PC-3 (cell line): Measurements from ENCODE around the gene CNTN4. TPM values are rescaled to one million over a fixed set of nuclear protein-coding genes. Genes with fewer than 3 reads are reported as not detected.

Experiments used
- ATAC-seq: fragments of 200-7000 bp; cut with Tn5 transposase; 2 replicates; pipeline ENCODE4 v1.9.1; 2020; ENCODE audit warnings: mild to moderate bottlenecking, moderate library complexity
- BruUV-seq: library from RNA; stranded (reverse); fragments of 400-500 nt; replicated peaks from 2 replicates; lab custom pipeline; 2021; lab: Mats Ljungman, UMichigan
- CTCF ChIA-PET: fragments of 300-600 bp; sonication (Branson Sonifier 250); formaldehyde crosslinking; loops from one replicate; lab custom pipeline; 2022; ENCODE audit warnings: antibody characterized with exemption; lab: Charles Lee
- POLR2A ChIA-PET: fragments of 300-600 bp; sonication (Branson Sonifier 250); formaldehyde crosslinking; loops from one replicate; lab custom pipeline; 2022; ENCODE audit warnings: antibody characterized with exemption; ENCODE audit not compliant: unreplicated experiment; lab: Charles Lee
- DNase-seq: peaks from one replicate; pipeline ENCODE4 v3.0.0-alpha.2; 2015
- H2AFZ ChIP-seq: fragments of 300-600 bp; sonication (generic); 2 replicates; pipeline ENCODE4 v1.6.0; 2016; ENCODE audit warnings: antibody characterized with exemption, low read length
- H3F3A ChIP-seq: fragments of 300-600 bp; sonication (generic); one replicate; pipeline ENCODE4 v1.6.0; 2017; ENCODE audit warnings: antibody characterized with exemption, low read length, control low read depth, mild to moderate bottlenecking; ENCODE audit not compliant: unreplicated experiment
- H3K27ac ChIP-seq: fragments of 300-600 bp; sonication (generic); 2 replicates; pipeline ENCODE4 v1.5.1; 2016; ENCODE audit warnings: mild to moderate bottlenecking, low read length
- H3K27me3 ChIP-seq: fragments of 300-600 bp; sonication (generic); 2 replicates; pipeline ENCODE4 v1.6.1; 2016; ENCODE audit warnings: low read length, mixed read lengths
- H3K36me3 ChIP-seq: fragments of 300-600 bp; sonication (generic); 2 replicates; pipeline ENCODE4 v1.6.1; 2016; ENCODE audit warnings: low read depth, mixed run types, low read length, mixed read lengths
- H3K4me1 ChIP-seq: fragments of 300-600 bp; sonication (generic); 2 replicates; pipeline ENCODE4 v1.5.1; 2016; ENCODE audit warnings: low read length; ENCODE audit not compliant: insufficient read depth
- H3K4me2 ChIP-seq: fragments of 300-600 bp; sonication (generic); 2 replicates; pipeline ENCODE4 v1.6.0; 2016; ENCODE audit warnings: low read length
- H3K4me3 ChIP-seq: fragments of 300-600 bp; sonication (generic); 2 replicates; pipeline ENCODE4 v1.5.1; 2016; ENCODE audit warnings: mild to moderate bottlenecking, low read length, mixed read lengths
- H3K79me2 ChIP-seq: fragments of 300-600 bp; sonication (generic); 2 replicates; pipeline ENCODE4 v1.6.1; 2017; ENCODE audit warnings: low read length, mixed read lengths
- H3K9ac ChIP-seq: fragments of 300-600 bp; sonication (generic); 2 replicates; pipeline ENCODE4 v1.6.0; 2016; ENCODE audit warnings: mild to moderate bottlenecking, low read length
- H3K9me2 ChIP-seq: fragments of 300-600 bp; sonication (generic); replicated peaks from 2 replicates; pipeline ENCODE4 v1.6.1; 2016; ENCODE audit warnings: mixed run types, low read length, mixed read lengths
- H3K9me3 ChIP-seq: fragments of 300-600 bp; sonication (generic); 2 replicates; pipeline ENCODE4 v1.6.1; 2016; ENCODE audit warnings: low read length, mixed read lengths
- H4K20me1 ChIP-seq: fragments of 300-600 bp; sonication (generic); 2 replicates; pipeline ENCODE4 v1.6.1; 2016; ENCODE audit warnings: low read length, mixed read lengths
- EZH2 ChIP-seq: fragments of 300-600 bp; sonication (generic); IDR thresholded peaks from one replicate; pipeline ENCODE4 v1.6.1; 2017; ENCODE audit warnings: antibody characterized with exemption, mild to moderate bottlenecking, low read length; ENCODE audit not compliant: unreplicated experiment
- EZH2phosphoT487 ChIP-seq: fragments of 300-600 bp; sonication (generic); IDR thresholded peaks from 2 replicates; pipeline ENCODE4 v1.6.1; 2018; ENCODE audit warnings: mild to moderate bottlenecking, antibody characterized with exemption, low read length, borderline replicate concordance
- intact Hi-C: fragments of 100-400 bp; cut with micrococcal nuclease; formaldehyde crosslinking; loops from 2 replicates; pipeline ENCODE4 v1.9.0; 2023
- total RNA-seq: library from RNA; depleted of rRNA; stranded (reverse); fragments of >200 nt; gene quantifications from 2 replicates; pipeline ENCODE4 v1.2.3, GENCODE V29; 2014
- TF ChIP-seq, protein P1 (sequence below): fragments of 300-600 bp; sonication (generic); conservative IDR thresholded peaks from 2 replicates; pipeline ENCODE4 v1.5.1; 2017; ENCODE audit warnings: antibody characterized with exemption, low read depth, mild to moderate bottlenecking, low read length

CNTN4 gene
- total RNA-seq, 1 experiment from 2014 or later, result not detected

DNA sequence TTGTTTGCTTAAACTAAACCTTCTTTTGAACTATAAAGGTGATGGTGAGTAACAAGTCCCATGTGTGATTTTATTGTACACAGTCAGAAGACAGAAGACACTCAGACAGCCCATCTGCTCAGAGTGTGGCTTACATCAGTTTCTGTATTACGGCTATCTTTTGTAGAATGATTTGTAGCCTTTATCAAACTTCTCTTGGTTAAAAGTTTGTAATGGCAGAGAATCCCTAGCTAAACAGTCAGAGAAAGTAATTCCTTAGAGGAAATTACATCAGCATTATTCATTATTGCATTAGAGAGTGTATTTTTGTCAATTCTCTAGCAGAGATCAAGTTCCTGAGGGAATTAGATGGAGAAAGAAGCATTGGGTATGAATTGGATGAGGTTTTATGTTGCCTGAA, 500.8 kb downstream of the CNTN4 start:
- H3K79me2 ChIP-seq, result no peaks in the 10 kb centered on the region
- H3K27ac ChIP-seq, result no peak overlapping the region
- H3K9me2 ChIP-seq, result no peaks in the 10 kb centered on the region
- H2AFZ ChIP-seq, result no peak overlapping the region
- H3K36me3 ChIP-seq, result no peaks in the 10 kb centered on the region
- no peaks in the 10 kb centered on the region for H3K4me1 ChIP-seq
- H3K4me2 ChIP-seq, result no peak overlapping the region
- peaks cover 20% of the 10 kb centered on the region; the same call in 1 of the 2 replicates for H3K9me3 ChIP-seq
- H3K9ac ChIP-seq, result no peak overlapping the region
- TF ChIP-seq, protein P1, sequence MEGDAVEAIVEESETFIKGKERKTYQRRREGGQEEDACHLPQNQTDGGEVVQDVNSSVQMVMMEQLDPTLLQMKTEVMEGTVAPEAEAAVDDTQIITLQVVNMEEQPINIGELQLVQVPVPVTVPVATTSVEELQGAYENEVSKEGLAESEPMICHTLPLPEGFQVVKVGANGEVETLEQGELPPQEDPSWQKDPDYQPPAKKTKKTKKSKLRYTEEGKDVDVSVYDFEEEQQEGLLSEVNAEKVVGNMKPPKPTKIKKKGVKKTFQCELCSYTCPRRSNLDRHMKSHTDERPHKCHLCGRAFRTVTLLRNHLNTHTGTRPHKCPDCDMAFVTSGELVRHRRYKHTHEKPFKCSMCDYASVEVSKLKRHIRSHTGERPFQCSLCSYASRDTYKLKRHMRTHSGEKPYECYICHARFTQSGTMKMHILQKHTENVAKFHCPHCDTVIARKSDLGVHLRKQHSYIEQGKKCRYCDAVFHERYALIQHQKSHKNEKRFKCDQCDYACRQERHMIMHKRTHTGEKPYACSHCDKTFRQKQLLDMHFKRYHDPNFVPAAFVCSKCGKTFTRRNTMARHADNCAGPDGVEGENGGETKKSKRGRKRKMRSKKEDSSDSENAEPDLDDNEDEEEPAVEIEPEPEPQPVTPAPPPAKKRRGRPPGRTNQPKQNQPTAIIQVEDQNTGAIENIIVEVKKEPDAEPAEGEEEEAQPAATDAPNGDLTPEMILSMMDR, result no peak
- TF ChIP-seq EZH2 (no peak), EZH2phosphoT487 (no peak)
- no peak for DNase-seq
- POLR2A ChIA-PET, result no interaction called here
- intact Hi-C loops, result no loop called here
- CTCF ChIA-PET, result no interaction called here
- ATAC-seq, result no peak
- no peak overlapping the region for H3K4me3 ChIP-seq
- BruUV-seq, result no TSS peak
- H4K20me1 ChIP-seq, result no peaks in the 10 kb centered on the region
- no peaks in the 10 kb centered on the region for H3K27me3 ChIP-seq
- no peaks in the 10 kb centered on the region for H3F3A ChIP-seq

GRCh38 chr3:2603692-2604289, 505.1 kb downstream of the CNTN4 start:
- BruUV-seq, result no TSS peak
- no peak overlapping the region for H3K4me3 ChIP-seq
- no peak overlapping the region for H3K4me2 ChIP-seq
- no peak overlapping the region for H2AFZ ChIP-seq
- no peak overlapping the region for H3K27ac ChIP-seq
- ChIA-PET POLR2A (no interaction called here), CTCF (no interaction called here)
- ATAC-seq (no peak), DNase-seq (no peak)
- H3F3A ChIP-seq, result no peaks in the 10 kb centered on the region
- H3K36me3 ChIP-seq, result no peaks in the 10 kb centered on the region
- 0 out of 2 replicates have a peak, but pooled peaks cover 14% of the 10 kb centered on the region for H3K9me3 ChIP-seq
- no peaks in the 10 kb centered on the region for H3K4me1 ChIP-seq
- intact Hi-C loops, result no loop called here
- H3K27me3 ChIP-seq, result no peaks in the 10 kb centered on the region
- H4K20me1 ChIP-seq, result no peaks in the 10 kb centered on the region
- H3K9me2 ChIP-seq, result no peaks in the 10 kb centered on the region
- H3K79me2 ChIP-seq, result no peaks in the 10 kb centered on the region
- H3K9ac ChIP-seq, result no peak overlapping the region
- TF ChIP-seq, protein P1, result no peak
- TF ChIP-seq EZH2phosphoT487, result no peak
- no peak for TF ChIP-seq EZH2

- CTCF ChIA-PET, result no interaction called here
- Histone ChIP-seq H3K4me2 (no peak overlapping the region), H3K4me3 (no peak overlapping the region), H3K36me3 (no peaks in the 10 kb centered on the region), H3K9me2 (no peaks in the 10 kb centered on the region), H4K20me1 (no peaks in the 10 kb centered on the region), H3K4me1 (no peaks in the 10 kb centered on the region), H3K79me2 (no peaks in the 10 kb centered on the region), H3K27me3 (no peaks in the 10 kb centered on the region), H2AFZ (no peak overlapping the region), H3K9ac (no peak overlapping the region), H3K9me3 (peaks cover 36% of the 10 kb centered on the region; the same call in 1 of the 2 replicates), H3F3A (no peaks in the 10 kb centered on the region), H3K27ac (no peak overlapping the region)
- POLR2A ChIA-PET, result no interaction called here
- no TSS peak for BruUV-seq
- ATAC-seq, result no peak
- intact Hi-C loops, result no loop called here
- no peak for DNase-seq
- TF ChIP-seq, protein P1, result no peak
- TF ChIP-seq EZH2phosphoT487 (no peak), EZH2 (no peak)
Observed at GRCh38 chr3:2614578-2614977, 515.9 kb downstream of the CNTN4 start.
